Measurements from ENCODE around the gene TADA2A.

TADA2A gene, protein sequence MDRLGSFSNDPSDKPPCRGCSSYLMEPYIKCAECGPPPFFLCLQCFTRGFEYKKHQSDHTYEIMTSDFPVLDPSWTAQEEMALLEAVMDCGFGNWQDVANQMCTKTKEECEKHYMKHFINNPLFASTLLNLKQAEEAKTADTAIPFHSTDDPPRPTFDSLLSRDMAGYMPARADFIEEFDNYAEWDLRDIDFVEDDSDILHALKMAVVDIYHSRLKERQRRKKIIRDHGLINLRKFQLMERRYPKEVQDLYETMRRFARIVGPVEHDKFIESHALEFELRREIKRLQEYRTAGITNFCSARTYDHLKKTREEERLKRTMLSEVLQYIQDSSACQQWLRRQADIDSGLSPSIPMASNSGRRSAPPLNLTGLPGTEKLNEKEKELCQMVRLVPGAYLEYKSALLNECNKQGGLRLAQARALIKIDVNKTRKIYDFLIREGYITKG

DNA sequence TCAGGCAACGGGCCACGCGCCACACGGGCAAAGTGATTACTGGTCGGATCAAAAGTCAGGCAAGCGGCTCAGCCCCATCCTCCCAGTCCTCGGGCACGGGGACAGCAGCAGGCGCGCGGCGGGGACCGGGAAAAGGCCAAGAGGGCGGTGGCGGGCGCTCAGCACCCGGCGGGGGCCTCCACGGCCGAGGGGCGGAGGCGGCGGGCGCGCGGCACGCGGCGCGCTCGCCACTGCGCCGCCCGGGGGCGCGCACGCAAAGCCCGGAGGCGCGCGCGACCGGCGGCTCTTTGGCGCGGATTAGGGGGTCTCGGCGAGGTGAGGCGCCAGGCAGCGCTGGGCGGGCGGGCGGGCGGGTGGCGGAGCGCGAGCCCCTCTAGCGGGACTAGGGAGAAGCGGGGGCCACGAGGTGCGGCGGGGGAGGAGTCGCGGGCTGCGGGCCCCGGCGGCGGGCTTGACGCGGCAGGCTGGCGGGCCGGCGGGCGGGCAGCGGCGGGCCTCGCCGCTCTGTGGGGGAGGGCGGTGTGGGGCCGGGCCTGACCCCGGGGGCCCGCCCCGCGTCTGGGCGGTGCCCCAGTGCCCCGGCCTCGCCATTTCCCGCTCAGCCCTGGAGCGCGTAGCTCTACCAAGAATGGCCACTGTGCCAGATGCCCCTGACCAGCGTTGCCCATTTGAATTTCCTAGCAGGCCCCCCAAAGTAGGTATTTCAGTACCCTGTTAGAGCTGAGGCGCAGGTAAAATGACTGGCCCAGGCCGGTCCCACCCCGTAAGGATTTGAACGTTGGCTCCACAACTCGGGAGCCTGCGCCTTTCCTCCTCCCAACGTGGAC, at the start of gene TADA2A, which contains the start of gene ACACA:
TADA2A (plus strand) TSS at position 252 of the 827 bp plus-strand sequence. CDS start 4,480 bp downstream, outside the sequence.
ACACA (minus strand) TSS at position 202 of the 827 bp plus-strand sequence. CDS start 537 bp downstream, outside the sequence.
- FAIRE-seq, result no peak

DNA sequence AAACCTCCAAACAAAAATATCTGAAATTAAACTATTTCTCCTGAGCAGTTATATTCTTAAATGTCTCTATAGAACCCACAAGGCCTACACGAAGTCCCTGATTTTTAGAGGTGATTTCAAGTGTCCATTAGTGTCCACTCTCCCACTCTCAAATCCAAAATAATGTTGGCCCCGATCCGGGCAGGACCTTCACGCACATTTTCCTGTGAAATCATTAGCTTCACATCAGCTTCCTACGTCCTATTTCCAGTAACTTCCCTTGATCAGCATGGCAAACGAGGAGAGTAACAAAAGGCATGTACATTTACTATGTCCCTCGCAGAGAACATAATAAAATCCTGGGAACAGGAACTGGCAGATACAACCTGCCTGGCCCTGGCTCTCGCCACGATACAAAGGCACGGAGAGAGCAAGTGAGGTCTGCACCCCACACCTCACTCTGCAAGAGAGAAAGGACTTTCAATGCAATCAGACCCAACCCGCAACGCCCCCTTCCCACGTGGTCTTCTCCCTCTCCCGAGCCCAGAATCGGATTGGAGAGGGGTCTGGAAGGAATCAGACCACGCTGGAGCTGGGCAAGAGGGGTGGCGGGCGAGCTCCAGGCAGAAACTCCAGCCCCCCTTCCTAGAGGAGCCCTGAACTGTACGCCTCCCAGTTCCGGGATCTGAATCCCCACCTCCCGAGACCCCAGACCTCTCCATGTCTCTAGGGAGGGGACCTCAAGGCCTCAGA, 48.4 kb upstream of the TADA2A start:
- no peak for FAIRE-seq

DNA sequence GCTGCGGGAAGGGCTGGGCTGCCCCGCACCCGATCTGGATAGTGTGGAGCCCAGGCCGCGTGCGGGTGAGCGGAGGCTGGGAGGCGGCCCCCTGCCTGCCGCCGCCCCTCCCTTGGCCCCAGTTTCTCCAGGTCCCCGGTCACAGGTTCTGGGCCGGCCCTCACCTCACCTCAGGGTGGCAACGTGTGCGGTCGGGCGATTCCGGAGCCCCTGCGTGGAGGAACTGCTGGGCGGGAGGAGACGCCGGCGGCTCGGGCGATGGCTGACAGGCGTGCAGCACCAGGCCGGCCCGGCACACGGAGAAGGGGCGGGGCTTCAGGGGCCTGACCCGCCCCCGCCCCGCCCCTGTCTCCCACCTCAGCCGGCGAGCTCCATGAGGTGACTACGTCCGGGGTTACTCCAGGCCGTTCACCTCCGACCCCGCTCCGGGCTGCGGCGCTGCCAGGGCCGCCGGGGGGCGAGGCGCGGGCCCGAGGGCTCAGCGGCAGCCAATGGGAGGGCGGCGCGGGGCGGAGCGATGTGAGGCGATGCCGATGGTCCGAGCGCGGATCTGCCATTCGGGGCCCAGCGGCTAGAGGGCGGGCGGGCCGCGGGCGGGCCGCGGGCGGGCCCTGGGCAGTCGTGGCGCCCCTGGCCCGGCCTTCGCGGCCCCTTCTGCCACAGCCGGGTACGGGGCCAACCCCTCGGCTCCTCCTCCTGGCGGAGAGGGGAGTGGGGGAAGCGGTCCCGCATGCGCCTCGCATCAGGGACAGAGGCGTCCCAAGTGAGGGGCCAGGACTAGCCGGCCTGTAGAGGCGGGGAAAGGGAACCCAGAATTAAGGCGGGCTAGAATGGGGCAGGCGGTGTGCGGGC, 47.6 kb upstream of the TADA2A start:
- FAIRE-seq, result no peak

DNA sequence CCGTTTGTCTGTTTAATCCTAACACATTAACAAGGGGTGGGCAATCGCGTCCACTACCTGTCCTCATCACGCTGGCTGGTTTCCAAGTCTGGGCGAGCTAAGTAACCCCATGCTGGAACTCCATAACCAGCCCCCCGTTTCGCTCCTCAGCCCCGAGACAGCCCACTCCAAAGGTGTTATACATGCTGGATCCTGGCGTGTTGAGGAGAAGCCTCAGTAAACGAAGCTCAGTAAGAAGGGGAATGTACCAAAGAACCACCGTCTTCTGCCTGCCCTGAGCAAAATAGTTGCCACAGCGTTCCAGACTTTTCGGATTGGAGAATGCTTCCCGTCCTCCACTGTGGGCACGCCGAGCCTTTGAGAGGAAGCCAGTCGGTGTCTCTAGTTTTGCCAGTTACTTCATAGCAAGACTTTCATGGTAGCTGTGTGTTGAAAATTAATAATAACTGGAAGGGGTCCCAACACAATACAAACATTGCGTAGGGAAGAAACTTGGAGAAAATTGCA, 47.0 kb upstream of the TADA2A start:
- no peak for FAIRE-seq

DNA sequence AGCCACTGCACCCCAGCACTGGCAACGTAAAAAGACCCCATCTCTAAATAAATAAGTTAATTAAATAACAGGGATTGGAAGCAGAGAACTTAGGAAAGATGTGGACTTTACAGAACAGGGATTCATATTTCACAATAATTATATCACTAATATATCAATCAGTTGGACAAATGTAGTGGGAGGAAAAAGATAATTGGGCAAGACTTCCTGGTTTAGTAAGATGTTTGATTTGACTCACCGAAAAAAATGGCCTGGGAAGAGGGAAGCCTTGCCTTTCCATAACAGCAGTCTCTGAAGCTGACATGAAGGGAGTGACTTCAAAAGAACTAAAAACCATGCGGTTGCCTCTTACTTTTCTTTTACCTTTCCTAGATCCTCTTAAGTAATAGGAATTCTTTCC, 46.1 kb upstream of the TADA2A start:
- FAIRE-seq, result no peak

DNA sequence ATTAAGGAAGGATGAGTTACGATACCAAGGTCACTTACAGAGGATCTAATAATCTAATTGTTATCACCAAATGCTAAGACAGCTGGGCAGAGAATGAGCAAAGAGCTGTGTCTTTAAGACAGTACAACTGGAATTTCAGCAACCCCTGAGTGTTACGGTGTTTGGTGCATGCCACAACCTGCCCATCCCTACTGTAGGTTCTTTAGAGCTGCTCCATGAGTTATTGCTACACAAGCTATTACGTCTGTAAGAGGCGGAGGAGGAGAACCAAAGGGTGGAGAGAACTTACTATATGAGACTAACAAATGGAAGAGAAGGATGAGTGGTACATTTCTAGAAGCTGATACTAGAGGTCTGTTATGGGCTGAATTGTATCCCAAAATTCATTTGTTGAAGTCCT, 45.1 kb upstream of the TADA2A start:
- FAIRE-seq, result no peak

DNA sequence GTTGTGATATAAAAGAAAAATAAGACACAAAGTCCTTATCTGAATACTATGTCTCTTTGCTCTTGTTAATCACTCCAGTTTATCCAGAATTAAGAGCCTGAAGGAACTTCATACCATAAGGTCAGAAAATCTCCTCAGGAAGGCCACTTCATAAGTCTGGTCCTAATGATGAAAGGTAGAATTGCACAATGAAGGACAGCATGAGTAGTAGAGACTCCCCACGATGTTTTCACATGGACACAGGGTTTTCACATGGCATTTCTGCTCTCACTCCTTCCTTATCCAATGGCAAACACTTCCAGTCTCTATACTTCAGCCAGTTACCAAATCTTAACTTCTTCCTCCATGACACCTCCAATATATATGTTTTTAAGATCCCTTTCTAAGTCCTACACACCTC, 41.1 kb upstream of the TADA2A start:
- no peak for FAIRE-seq

DNA sequence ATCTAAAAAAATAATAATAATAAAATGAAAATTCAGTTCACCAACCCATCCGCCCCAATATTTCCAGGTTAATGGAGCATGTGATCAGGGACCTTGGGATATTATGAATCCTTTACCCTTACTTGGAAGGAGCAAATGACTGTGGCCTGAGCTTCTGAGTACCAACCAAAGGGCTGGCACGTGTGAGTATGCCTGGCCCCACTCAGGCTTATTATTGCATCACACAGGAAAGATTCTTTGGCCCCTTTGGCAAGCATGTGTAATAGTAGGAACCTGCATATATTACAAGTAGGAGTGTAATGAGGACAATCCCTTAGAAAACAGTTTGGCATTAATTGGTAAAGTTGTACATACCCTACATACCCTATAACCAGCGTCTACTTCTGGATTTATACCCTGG, 38.1 kb upstream of the TADA2A start:
- FAIRE-seq, result no peak

DNA sequence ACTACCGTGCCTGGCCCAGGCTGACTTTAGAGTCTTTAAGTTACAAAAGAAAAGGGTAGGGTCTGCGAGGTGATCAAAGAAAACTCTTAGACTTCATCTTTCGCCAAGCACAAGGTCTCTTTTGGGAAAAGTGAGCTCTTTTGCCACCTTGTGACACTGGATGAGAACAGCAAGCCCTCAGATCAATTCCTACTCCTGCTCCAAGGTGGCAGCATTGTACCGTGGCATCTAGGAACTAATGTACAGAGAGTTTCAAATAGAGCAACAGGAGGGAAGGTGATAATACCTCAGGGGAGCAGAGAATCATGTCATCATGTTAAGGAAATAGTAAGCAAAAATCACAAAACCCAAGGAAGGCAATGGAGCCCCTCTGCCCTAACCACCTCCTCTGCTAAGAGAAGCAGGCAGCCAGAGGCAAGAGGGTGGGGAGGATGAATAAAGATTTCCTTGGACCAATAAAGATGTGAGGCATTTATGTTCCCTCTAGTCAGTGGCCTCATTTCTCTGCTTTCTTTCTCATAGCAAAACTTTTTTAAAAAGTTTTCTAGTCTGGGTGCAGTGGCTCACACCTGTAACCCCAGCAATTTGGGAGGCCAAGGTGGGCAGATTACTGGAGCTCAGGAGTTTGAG, 33.0 kb upstream of the TADA2A start:
- FAIRE-seq, result no peak

DNA sequence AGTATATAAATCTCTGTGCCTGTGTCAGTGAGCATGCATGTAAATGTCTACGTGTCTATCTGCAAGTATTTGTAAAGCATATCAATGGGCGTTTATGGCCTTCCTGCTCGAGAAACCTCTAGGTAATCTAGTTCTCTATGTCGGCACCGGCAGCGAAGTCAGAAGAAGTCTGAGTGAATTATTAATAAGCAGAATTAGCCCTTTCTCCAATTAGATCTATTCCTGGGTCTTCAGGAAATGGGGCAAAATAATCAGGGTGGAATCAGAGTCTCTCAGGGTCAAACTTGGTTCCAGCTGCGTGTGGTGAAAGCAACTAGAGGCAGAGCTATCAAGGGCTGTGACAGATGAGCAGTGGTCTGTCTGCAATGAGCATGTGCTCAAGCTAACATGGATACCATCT, 31.0 kb upstream of the TADA2A start, which contains the start of gene C17orf78:
C17orf78 (plus strand) TSS at position 280 of the 400 bp plus-strand sequence; CDS start at position 388, 108 bp downstream.
- no peak for FAIRE-seq

DNA sequence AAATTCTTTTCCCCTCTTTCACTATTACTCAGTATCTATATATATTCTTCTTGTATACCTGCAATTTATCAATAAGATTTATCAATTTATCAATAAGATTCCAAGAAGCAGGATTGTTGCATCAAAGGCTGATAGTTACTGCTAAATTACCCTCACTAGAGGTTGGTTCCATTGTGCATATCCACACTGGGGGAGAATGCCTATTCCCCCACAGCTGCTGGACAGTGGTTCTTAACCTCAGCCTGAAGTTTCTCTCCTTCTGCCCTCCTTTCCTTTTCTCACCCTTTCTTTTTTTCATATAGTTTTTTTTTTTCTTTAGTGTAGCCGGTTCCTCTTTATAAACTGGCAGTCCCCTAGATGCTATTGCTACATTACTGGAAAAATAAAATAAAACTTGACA, 24.6 kb upstream of the TADA2A start:
- no peak for FAIRE-seq

DNA sequence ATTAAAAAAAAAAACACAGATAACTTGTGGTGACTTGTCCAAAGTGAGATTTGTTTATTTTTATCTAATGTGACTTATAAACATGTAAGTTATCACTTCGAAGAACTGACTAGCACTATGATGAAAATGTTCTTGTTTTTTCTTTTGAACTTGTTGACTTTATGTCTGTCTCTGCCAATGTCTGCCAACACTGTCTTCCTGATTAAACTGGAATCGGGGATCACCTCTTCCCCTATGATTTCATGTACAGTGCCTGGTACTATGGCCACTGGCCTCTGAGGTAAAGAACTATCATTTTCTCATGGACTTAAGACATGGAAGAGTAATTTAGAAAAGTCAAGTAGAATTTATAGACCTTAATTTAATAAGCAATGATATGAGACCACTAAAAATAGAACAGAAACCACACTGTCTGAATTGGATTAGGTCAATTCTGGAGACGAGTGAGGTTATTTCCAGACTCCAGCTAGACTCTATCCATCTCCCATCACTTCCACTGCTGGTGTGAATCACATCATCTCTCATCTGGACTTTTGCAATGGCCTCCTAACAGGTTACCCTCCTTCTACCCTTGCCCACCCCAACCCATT, 22.0 kb upstream of the TADA2A start:
- no peak for FAIRE-seq

DNA sequence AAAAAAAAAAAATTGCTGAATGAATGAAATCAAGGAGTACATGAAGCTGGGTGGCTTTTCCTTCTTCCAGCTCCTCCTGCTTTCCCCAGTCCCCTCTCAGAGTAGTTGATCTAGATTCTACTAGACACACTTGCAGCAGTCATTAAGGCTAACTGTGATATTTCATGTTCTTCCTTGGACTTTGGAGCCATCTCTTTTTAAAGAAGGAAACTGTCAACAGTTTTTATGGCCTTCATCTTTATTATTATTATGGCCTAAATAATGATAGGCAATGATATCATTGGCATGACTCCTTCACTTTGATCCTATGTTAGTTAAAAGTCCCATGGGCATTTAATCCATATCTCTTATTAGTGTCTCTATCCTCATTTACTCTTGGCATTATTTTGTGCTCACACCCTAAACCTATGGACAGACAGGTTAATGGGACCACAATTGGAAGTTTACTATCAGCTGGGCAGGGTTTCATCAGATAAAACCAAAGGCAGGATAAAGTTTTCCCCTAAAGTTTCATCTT, 21.2 kb upstream of the TADA2A start:
- FAIRE-seq, result no peak

DNA sequence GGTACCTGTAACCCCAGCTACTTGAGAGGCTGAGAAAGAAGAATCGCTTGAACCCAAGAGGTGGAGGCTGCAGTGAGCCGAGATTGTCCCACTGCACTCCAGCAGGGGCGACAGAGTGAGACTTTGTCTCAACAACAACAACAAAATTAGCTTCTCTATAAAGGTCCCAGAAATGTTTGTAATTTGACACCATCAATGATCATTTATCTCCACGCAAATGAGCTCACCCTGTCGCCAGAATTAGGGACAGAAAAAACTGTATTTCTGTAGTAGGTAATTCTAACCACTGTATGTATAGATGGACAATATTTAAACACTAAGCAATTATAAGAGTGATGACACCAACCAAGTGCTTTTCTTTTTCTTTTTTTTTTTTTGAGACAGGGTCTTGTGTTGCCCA, 20.2 kb upstream of the TADA2A start:
- FAIRE-seq, result no peak

DNA sequence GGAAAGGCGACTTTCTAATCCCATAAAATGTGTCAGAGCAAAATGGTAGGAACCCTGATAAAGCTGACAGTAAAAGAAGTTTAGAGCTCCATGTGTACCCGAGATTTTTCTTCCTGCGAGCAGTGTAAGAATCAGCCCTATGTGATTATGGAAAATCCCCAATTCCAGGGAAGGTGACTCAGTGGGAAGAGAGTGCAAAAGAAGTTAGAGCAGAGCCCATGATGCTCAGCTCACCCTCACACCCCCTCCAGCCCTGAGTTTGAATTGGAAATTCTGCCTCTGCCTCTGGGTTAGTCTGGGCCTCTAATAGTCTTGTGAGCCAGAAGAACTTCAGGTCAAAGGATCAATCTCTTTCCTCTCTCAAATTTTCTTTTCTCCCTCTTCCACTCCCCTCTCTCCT, 18.4 kb upstream of the TADA2A start:
- no peak for FAIRE-seq

DNA sequence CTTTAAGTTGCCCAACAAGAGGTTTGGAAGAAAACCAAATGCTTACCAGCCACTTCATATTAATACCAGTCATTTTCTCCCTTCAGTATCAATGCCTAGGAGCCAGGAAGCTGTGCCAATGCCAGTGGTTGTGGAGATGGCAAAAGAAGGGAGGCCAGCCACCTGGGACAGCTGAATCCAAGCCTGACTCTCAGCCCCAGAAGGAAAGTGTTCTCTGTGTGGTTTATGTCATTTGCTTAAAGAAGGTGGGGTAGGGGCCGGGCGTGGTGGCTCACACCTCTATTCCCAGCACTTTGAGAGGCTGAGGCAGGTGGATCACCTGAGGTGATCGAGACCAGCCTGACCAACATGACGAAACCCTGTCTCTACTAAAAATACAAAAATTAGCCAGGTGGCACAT, 17.5 kb upstream of the TADA2A start:
- no peak for FAIRE-seq

DNA sequence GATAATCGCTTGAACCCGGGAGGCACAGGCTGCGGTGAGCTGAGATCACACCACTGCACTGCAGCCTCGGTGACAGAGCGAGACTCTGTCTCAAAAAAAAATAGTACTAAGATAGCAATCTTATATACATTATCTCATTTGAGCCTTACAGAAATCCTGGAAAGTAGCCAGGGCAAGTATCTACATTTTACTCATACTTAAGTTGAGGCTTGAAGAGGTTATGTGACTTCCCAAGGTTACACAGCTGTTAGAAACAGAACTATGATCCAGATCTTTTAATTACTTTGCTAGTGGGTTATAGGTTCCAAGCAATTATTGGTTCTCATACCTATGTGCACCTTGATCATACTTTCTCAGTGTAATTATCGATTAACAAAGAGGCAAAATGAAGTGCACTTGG, 15.5 kb upstream of the TADA2A start:
- no peak for FAIRE-seq

DNA sequence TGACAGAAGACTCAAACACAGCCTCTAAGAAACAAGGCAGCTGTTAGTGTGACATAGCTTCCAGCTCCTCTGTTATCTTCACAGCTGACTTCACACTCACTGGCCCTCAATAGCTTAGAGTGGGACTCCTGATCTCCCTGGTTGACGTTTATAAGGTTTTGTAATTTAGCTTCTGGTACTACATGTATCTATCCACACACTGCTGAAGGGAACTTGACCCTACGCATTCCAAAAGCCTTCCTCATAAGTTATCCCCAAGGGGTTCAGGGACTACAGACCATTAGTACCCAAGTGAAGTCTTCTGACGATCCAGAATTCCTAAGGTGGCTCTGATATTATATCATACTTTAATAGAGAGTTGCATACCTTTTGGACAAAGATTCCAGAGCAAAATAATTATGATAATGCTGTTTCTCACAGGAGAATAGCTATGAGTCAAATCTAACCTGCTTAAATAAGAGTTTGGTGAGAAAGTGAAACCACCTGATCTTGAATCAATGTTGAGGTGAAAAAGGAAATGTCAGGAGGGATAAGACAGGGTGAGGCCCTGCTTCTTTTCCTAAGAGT, 14.6 kb upstream of the TADA2A start:
- FAIRE-seq, result no peak

DNA sequence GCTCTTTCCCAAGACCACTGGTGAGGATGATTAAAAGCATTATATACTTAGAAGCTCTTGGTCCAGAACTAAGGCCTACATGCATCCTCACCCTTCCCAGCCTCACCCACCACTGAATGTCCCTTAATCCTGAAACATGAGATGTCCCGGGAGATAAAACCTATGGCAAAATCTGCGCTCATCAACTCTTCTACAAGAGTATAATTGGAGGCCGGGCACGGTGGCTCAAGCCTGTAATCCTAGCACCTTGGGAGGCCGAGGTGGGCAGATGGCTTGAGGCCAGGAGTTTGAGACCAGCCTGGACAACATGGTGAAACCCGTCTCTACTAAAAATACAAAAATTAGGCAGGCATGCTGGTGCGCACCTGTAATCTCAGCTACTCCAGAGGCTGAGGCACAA, 13.3 kb upstream of the TADA2A start:
- no peak for FAIRE-seq

DNA sequence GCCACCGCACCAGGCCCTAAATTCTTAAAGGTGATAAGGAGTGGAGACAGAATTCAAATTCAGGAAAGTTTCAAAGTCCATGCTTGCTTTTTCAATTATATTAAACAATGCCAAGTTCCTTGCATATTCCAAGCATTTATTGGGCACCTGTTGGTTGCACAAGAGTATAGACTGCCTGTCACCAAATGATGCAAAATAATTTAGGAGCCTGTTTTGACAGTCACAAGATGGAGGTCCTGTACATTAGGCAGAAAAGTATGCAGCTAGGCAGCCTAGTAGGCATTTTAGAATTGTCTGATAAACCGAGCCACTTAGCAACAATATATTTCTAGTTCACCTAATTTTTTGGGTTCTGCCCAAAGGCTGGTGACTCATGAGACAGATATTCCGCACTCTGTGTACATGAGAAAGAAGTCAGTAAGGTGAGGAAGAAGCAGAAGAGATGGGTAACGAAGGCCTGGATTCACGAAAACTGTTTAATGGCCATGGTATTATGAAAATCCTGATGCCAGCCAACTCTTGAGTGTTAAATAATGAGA, 7.4 kb upstream of the TADA2A start:
- FAIRE-seq, result no peak
